ENCODE data around the gene FAM43B.

FAM43B gene

DNA sequence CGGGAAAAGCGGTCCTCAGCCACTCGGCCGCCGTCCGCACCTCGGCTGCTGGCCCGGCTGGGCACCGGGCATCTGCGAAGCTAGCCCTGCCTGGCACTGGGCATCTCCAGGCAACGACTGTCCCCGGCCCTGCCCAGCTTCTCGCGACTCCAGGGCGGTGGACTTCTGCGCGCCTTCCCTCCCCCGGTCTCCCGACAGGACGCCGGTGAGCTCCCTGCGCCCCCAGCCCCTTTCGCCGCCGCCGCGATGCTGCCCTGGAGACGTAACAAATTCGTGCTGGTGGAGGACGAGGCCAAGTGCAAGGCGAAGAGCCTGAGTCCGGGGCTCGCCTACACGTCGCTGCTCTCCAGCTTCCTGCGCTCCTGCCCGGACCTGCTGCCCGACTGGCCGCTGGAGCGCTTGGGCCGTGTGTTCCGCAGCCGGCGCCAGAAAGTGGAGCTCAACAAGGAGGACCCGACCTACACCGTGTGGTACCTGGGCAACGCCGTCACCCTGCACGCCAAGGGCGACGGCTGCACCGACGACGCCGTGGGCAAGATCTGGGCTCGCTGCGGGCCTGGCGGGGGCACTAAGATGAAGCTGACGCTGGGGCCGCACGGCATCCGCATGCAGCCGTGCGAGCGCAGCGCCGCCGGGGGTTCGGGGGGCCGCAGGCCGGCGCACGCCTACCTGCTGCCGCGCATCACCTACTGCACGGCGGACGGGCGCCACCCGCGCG lies 514 bp downstream of the FAM43B start:
- peak; percentile 41 for DNase-seq

GRCh38 chr1:20555025-20555757 lies 2.8 kb downstream of the FAM43B start:
- no peak for DNase-seq

DNA sequence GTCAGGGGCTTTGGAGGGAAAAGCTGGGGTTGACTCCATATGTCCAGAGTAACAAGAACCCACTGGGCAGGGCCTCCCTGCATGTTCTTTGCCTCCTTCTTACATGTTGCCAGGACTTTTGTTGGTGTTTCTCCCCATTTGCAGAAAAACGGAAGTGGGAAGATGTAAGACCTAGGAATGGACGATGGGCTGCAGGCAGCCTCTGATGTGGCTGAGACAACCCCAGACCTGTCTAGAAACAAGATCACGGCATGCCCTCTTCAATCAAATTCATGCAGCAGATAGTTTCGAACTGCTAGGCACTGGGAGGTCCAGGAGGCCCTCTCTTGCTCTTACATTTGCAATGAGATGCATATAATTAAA lies 3.4 kb downstream of the FAM43B start:
- no peak for DNase-seq

GRCh38 chr1:20558191-20558590 lies 5.8 kb downstream of the FAM43B start:
- no peak for DNase-seq

DNA sequence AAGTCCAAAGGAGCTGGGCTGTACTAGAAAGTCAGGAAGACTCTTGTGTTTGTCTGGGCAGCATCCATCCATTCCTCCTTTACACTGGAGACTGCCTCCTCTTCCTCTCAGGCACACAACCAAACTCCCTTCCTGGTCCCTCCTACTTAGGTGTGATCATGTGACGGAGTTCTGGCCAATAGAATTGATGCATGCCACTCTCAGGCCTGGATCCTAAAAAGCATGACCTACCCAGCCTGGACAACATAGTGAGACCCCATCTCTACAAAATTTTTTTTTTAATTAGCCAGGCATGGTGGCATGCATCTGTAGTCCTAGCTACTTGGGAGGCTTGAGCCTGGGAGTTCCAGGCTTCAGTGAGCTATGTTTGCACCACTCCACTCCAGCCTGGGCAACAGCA lies 8.6 kb downstream of the FAM43B start:
- DNase-seq = no peak

DNA sequence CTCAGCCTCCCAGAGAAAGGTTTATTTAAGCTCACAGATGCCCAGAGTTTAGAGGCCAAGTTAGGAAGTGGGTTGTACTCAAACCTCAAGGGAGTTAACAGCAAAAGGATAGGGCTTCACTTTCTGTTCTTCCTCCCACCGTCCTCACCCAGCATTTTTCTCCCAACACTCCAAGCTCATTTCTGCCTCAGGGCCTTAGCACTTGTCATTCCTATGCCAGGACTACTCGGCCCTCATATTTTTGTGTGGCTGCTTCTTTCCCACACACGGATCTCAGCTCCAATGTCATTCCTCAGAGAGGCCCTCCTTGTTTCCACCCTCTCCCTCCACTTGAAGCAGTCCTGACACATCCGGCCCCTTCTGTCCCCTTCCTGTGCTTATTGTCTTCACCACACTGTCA lies 12.9 kb downstream of the FAM43B start:
- no peak for DNase-seq

DNA sequence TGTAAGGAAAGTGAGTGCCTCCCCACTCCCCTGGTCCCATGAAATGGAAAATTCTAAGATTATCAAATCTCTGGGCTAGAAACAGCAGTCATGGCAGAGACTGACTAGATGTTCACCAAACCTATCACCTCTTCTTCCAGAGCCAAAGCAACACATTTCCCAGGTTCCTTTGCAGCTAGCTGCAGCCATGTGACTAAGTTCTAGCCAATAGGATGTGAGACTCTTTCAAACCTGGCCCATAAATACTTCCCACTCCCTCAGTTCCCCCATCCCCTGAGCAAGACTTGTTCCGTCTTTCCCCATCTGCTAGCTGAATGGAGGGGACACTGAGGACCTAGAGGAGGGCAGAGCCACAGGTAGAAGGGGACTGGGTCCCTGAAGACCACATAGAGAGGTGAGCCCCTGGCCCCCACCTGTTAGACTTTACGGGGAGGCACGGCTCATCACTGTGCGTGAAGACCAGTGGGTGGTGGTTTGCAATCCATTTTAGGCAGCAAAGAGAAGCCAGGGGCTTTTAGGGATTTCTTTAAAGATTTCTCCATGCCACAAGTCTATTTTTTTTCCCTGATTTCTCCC lies 17.2 kb downstream of the FAM43B start:
- DNase-seq = no peak

GRCh38 chr1:20571427-20571826 lies 19.1 kb downstream of the FAM43B start:
- no peak for DNase-seq

DNA sequence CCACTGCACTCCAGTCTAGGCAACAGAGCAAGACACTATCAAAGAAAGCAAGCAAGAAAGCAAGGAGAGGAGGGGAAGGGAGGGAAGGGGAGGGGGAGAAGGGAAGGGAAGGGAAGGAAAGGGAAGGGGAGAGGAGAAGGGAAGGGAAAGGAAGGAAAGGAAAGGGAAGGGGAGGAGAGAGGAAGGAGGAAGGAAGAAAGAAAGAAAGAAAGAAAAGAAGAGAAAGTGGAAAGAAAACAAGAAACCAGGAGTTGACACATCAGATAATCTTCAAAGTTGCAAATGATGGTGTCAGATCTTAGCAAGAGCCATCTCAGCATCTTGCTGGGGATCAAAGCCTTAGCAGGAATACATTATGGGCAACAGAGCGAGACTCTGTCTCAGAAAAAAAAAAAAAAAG lies 21.6 kb downstream of the FAM43B start:
- no peak for DNase-seq

- DNase-seq = peak; percentile 85
These were observed 22.5 kb downstream of the FAM43B start for GRCh38 chr1:20574686-20575540.

- DNase-seq = no peak
These were observed 23.4 kb downstream of the FAM43B start for GRCh38 chr1:20575541-20576336.

DNA sequence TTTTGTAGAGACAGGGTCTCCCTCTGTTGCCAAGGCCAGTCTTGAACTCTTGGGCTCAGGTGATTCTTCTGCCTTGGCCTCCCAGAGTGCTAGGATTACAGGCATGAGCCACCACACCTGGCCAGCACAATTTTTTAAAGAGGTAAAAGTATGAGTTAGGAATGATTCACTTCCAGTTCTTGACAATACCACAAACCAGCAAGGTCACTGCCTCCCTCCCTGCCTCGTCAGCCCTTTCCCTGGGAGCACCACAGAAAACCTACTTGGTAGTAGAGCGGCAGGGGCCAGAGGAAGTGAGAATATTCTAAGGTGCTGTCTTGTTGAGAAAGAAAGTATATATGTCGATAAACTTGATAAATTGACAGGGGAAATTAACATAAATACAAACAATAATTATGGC lies 25.7 kb downstream of the FAM43B start:
- DNase-seq = no peak

DNA sequence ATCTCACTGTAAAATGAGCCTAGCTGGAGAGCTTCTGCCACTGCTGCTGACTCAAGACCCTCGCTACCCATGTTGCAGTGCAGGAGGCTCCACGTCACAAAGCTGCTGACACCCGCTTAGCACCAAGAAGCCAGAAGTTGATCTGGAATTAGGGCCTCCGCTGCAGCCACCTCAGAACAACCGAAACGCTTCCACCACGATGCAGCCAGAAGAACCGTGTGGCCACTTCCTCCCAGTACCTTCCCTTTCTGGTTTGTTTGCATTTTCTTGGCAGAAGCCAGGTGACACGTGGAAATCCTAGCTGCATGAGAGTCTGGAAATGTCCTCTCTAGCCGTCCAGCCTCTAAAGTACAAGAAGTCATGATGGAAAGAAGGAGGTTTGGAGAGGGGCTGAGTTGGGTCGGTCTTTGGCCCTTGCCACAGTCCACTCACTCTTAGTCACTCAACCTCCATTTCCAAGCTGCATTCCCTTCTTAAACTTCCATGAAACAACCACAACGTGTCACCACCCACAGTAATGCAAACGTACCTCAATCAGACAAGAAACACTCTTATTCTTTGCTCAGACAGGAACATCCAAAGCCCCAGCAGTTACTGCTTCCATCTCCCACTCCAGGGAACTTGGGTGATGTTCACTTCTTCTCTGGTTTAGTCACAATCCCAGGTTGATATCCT lies 26.5 kb downstream of the FAM43B start:
- DNase-seq = no peak

DNA sequence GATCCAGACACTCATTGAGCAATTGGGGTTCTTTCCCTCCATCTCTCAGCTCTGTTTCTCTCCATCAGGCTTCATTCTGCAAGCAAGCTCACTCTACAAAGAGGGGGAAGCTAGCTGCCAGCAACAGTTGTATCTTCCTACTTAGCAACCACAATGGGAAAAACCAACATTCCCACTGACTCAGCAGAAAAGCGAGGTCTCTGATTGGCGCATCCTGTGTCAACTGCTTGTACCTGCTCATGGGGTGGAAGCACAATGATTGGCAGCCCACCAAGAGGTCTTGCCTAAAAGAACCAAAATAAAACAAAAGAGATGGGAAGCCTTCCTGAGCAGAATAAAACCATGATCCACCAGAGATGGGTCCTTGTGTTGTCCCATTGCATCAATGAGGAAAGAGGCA lies 32.5 kb downstream of the FAM43B start:
- peak; percentile 28 for DNase-seq

DNA sequence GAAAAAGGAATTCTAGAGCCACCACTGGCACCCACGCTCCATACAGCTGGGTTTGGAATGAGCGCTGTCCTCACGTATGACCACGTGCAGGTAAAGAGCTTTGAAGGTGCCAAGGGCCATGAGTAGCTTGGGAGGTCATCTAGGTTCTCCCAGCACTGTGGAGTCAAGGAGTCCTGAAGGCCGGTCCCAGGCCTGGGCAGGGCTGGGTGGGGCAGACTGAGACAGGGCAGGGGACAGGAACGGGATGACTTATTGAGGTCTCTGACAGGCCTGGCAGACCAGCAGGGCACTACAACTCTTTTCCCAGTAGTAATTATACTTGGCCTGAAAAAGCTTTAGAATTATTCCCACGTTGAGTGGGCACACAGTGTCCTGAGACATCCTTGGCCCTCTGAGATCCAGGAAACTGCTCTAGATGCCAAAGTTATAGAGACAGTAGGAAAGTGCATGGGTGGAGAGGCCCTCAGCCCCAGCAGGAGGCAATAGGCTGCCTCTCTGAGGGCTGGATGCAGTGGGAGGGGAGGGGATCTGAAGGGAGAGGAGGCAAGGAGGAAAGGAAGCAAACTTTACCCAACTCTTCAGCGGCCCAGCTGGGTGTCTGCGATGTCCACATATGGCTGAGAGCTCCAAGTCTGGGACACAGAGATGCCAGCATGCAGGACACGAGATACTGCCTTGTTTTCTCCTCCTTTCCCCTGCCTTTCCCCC lies 34.7 kb downstream of the FAM43B start:
- no peak for DNase-seq

DNA sequence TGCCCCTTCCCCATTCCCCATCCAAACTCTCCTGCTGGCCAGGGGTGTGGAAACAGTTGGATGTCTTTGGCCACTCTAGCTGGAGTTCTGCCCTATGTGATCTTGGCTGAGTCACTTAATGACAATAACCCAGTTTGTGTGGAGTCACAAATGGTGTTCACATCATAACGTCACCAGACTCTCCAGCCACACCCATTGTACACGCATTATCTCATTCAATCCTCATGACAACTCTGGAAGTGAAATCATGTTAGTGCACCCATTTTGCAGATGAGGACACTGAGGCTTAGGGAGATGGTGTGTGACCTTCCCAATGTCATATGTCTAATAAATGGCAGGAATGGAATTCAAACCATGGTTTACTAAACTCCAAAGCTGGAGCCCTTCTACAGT lies 35.3 kb downstream of the FAM43B start:
- peak; percentile 42 for DNase-seq

DNA sequence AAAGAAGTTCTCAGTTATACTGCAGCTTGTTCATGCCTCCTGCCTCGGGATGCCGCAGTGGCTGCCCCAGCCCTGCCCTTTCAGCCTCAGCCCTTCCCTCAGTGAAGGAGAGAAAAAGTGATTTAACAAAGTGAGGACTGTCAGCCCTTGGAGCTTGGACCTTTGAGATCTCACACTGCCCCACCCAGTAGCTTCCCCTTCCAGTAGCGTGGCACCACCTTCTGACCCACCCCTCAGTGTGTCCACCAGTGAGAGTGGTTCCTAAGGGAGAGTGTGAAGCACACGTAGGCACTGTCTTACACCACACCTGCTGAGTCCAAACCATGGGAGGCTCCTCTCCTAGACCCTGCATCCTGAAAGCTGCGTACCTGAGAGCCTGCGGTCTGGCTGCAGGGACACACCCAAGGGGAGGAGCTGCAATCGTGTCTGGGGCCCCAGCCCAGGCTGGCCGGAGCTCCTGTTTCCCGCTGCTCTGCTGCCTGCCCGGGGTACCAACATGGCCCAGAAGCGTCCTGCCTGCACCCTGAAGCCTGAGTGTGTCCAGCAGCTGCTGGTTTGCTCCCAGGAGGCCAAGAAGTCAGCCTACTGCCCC lies 36.4 kb downstream of the FAM43B start, which contains the start of gene CDA:
Gene CDA (plus strand): TSS at position 464 of the 592 bp plus-strand sequence. CDS start 33 bp downstream, at position 497.
- peak; percentile 19 for DNase-seq

DNA sequence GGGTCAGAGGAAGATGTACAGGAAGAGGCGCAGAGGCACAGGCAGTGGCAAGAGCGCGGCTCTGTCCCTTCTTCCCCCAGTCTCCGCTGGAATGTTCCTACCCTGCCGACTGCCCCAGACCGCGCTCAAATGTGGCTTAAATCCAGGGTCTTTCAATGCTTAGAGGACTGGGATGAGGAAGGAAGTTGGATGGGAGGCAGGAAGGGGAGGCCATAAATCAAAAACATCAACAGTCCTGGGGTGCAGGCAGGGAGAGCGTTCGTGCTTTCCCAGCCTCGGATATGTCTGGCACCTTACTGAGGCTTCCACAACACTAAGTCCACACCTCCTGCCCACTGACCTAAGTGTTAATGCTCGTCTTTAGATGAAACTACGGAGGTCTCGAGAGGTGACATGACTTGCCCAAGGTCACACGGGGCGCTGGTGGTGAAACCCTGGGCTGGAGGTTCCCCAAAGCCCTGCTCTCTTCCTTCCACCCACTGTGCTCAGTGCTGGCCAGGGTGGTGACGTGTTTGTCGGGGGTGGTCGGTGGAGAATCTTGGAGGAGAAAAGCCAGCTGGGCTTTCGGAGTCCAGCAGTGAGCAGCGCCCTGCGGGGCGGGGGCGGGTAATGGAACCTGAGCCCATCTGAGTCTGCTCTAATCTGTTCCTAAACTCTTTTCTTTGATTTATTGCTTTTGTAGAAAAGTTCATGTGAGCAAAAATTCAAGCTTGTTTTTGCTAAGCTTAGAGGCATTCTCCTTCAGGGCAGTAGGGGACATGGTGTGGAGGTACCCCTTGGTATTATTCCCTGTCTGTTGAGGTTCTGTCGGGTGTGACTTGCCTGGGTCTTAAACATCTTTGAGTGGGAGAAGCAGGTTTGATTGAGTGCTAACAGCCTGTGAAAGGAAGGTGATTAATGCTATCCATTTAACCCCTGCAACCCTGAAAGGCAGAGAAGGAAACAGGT lies 37.2 kb downstream of the FAM43B start:
- DNase-seq = no peak

DNA sequence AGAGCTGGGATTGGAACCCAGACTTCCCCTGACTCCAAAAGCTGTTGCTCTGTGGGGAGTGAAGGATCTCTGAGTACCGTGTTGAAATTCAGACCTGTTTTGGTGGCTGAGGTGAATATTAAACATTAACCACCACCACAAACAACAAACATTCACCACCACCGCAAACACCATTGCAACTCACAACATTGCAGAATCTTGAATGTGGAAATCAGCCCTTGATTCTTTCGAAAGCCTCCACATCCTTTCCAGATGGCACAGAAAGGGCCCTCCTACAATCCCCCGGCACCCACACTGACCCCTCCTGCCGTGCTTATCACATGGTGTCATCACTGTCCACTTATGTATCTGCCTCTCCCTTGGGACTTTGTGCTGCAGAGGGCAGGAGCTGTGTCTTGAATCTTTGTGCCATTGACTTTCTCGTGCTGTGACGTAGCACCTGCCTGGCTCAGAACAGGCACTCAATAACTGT lies 38.0 kb downstream of the FAM43B start:
- DNase-seq = no peak
